ENCODE measurements around the gene GH1.

GRCh38 chr17:63927464-63928171, 9.0 kb upstream of the GH1 start:
- TF ChIP-seq CTCF (conservative IDR thresholded peaks at IDR 0.05) (no peak), ZFX (IDR thresholded peaks at IDR 0.05) (no peak)
